Measurements from ENCODE around the gene AIRE. TPM values are rescaled to one million over a fixed set of nuclear protein-coding genes. Genes with fewer than 3 reads are reported as not detected.

Gene AIRE
- total RNA-seq, 3 donors from 2014 or later = not detected

- no peaks in the 10 kb centered on the region for H3K4me1 ChIP-seq
- DNase-seq (ENCODE audit: low spot score in 2 of 2) = no peak
- H3K9me3 ChIP-seq = no peaks in the 10 kb centered on the region
- intact Hi-C loops (cut with DNase I; ENCODE audit: low total_unique reads) = no loop called here
- no peak for TF ChIP-seq POLR2A (IDR thresholded peaks at IDR 0.05)
- no peak overlapping the region for H3K27ac ChIP-seq
- no peaks in the 10 kb centered on the region for H3K36me3 ChIP-seq
- no peak overlapping the region for H3K4me3 ChIP-seq
- no peaks in the 10 kb centered on the region for H3K27me3 ChIP-seq
These were observed 31.6 kb upstream of the AIRE start for GRCh38 chr21:44253832-44254710.

- DNase-seq (ENCODE audit: low spot score in 2 of 2) = no peak
- Histone ChIP-seq H3K36me3 (no peaks in the 10 kb centered on the region), H3K27ac (no peak overlapping the region), H3K27me3 (no peaks in the 10 kb centered on the region), H3K9me3 (no peaks in the 10 kb centered on the region), H3K4me3 (no peak overlapping the region), H3K4me1 (no peaks in the 10 kb centered on the region)
- intact Hi-C loops (cut with DNase I; ENCODE audit: low total_unique reads) = no loop called here
- TF ChIP-seq POLR2A (IDR thresholded peaks at IDR 0.05) = no peak
- no peak for TF ChIP-seq POLR2AphosphoS5 (IDR thresholded peaks at IDR 0.05)
- TF ChIP-seq CTCF (IDR thresholded peaks at IDR 0.05) = no peak
These were observed 30.1 kb upstream of the AIRE start for GRCh38 chr21:44255511-44255981.

GRCh38 chr21:44258056-44258725 is 27.5 kb upstream of the AIRE start:
- Histone ChIP-seq H3K27me3 (no peaks in the 10 kb centered on the region), H3K27ac (no peak overlapping the region), H3K9me3 (no peaks in the 10 kb centered on the region), H3K4me1 (no peaks in the 10 kb centered on the region), H3K36me3 (no peaks in the 10 kb centered on the region), H3K4me3 (no peak overlapping the region)
- TF ChIP-seq POLR2AphosphoS5 (IDR thresholded peaks at IDR 0.05) (no peak), POLR2A (IDR thresholded peaks at IDR 0.05) (no peak), CTCF (IDR thresholded peaks at IDR 0.05) (no peak)
- intact Hi-C loops (cut with DNase I; ENCODE audit: low total_unique reads) = no loop called here
- DNase-seq (ENCODE audit: low spot score in 2 of 2) = no peak

- no peaks in the 10 kb centered on the region for H3K4me1 ChIP-seq
- no peaks in the 10 kb centered on the region for H3K36me3 ChIP-seq
- no peak for TF ChIP-seq POLR2A (IDR thresholded peaks at IDR 0.05)
- TF ChIP-seq CTCF (IDR thresholded peaks at IDR 0.05) = no peak
- TF ChIP-seq POLR2AphosphoS5 (IDR thresholded peaks at IDR 0.05) = no peak
- H3K27ac ChIP-seq = no peak overlapping the region
- H3K4me3 ChIP-seq = no peak overlapping the region
- no peaks in the 10 kb centered on the region for H3K27me3 ChIP-seq
- H3K9me3 ChIP-seq = no peaks in the 10 kb centered on the region
- DNase-seq (ENCODE audit: low spot score in 2 of 2) = no peak
- intact Hi-C loops (cut with DNase I; ENCODE audit: low total_unique reads) = no loop called here
These were observed 26.5 kb upstream of the AIRE start for GRCh38 chr21:44259082-44259705.

GRCh38 chr21:44260066-44260465 is 25.6 kb upstream of the AIRE start:
- Histone ChIP-seq H3K4me3 (no peak overlapping the region), H3K4me1 (no peaks in the 10 kb centered on the region), H3K9me3 (no peaks in the 10 kb centered on the region), H3K27me3 (no peaks in the 10 kb centered on the region), H3K36me3 (no peaks in the 10 kb centered on the region), H3K27ac (no peak overlapping the region)
- no peak for TF ChIP-seq POLR2A (IDR thresholded peaks at IDR 0.05)
- TF ChIP-seq POLR2AphosphoS5 (IDR thresholded peaks at IDR 0.05) = no peak
- no peak for TF ChIP-seq CTCF (IDR thresholded peaks at IDR 0.05)
- intact Hi-C loops (cut with DNase I; ENCODE audit: low total_unique reads) = no loop called here
- DNase-seq (ENCODE audit: low spot score in 2 of 2) = no peak
